ENCODE measurements around the gene GABRG2.

The GABRG2 gene

GRCh38 chr5:162068412-162068811 is 839 bp downstream of the GABRG2 start:
- Histone ChIP-seq H3K4me3 (ENCODE audit: insufficient read depth in 1 of 2, low read depth in 1 of 2, low read length in 2 of 2) (no peak overlapping the region), H3K27ac (ENCODE audit: low read length, poor library complexity, severe bottlenecking) (no peak overlapping the region), H2BK5ac (ENCODE audit: low read depth, low read length, poor library complexity, severe bottlenecking) (no peak overlapping the region), H3K14ac (ENCODE audit: low read length in 2 of 2) (no peak overlapping the region), H3K4ac (ENCODE audit: low read depth in 1 of 2, low read length in 2 of 2) (no peak overlapping the region), H2BK120ac (ENCODE audit: low read depth, low read length) (no peak overlapping the region), H2AK5ac (ENCODE audit: low read length, severe bottlenecking) (no peak overlapping the region), H3K4me2 (ENCODE audit: low read length, poor library complexity, severe bottlenecking) (no peak overlapping the region), H3K36me3 (ENCODE audit: control insufficient read depth in 1 of 2, insufficient read depth in 2 of 2, low read depth in 1 of 2, low read length in 2 of 2) (no peaks in the 10 kb centered on the region), H3K9me3 (ENCODE audit: control insufficient read depth, low read length) (peaks cover 8% of the 10 kb centered on the region), H3K9ac (ENCODE audit: low read length) (no peak overlapping the region), H4K8ac (ENCODE audit: low read length) (no peak overlapping the region), H3K4me1 (ENCODE audit: control insufficient read depth, insufficient read depth, low read depth, low read length) (no peaks in the 10 kb centered on the region), H3K79me1 (replicated peaks; ENCODE audit: low read length, poor library complexity, severe bottlenecking) (no peaks in the 10 kb centered on the region), H2BK12ac (ENCODE audit: low read length in 2 of 2) (no peak overlapping the region), H3K27me3 (ENCODE audit: control insufficient read depth in 1 of 2, insufficient read depth in 1 of 2, low read length in 2 of 2) (no peaks in the 10 kb centered on the region), H4K91ac (ENCODE audit: low read length) (no peak overlapping the region), H2AFZ (ENCODE audit: low read depth, low read length) (no peak overlapping the region), H3K18ac (ENCODE audit: low read depth in 1 of 2, low read length in 2 of 2) (no peak overlapping the region), H2BK15ac (ENCODE audit: low read depth, poor library complexity, severe bottlenecking) (no peak overlapping the region), H3K23ac (ENCODE audit: low read length in 2 of 2) (no peak overlapping the region)
- 2% methylated on average over 10 of the region's 12 CpGs for WGBS
- peak; percentile 0 for DNase-seq

GRCh38 chr5:162068936-162069335 is 1.4 kb downstream of the GABRG2 start:
- Histone ChIP-seq H3K36me3 (ENCODE audit: control insufficient read depth in 1 of 2, insufficient read depth in 2 of 2, low read depth in 1 of 2, low read length in 2 of 2) (no peaks in the 10 kb centered on the region), H3K4me2 (ENCODE audit: low read length, poor library complexity, severe bottlenecking) (no peak overlapping the region), H3K4me1 (ENCODE audit: control insufficient read depth, insufficient read depth, low read depth, low read length) (no peaks in the 10 kb centered on the region), H3K4ac (ENCODE audit: low read depth in 1 of 2, low read length in 2 of 2) (no peak overlapping the region), H2BK15ac (ENCODE audit: low read depth, poor library complexity, severe bottlenecking) (no peak overlapping the region), H3K23ac (ENCODE audit: low read length in 2 of 2) (no peak overlapping the region), H3K27ac (ENCODE audit: low read length, poor library complexity, severe bottlenecking) (no peak overlapping the region), H3K27me3 (ENCODE audit: control insufficient read depth in 1 of 2, insufficient read depth in 1 of 2, low read length in 2 of 2) (no peaks in the 10 kb centered on the region), H4K8ac (ENCODE audit: low read length) (no peak overlapping the region), H2BK12ac (ENCODE audit: low read length in 2 of 2) (no peak overlapping the region), H3K18ac (ENCODE audit: low read depth in 1 of 2, low read length in 2 of 2) (no peak overlapping the region), H3K9me3 (ENCODE audit: control insufficient read depth, low read length) (peaks cover 8% of the 10 kb centered on the region), H2BK5ac (ENCODE audit: low read depth, low read length, poor library complexity, severe bottlenecking) (no peak overlapping the region), H3K9ac (ENCODE audit: low read length) (no peak overlapping the region), H3K4me3 (ENCODE audit: insufficient read depth in 1 of 2, low read depth in 1 of 2, low read length in 2 of 2) (no peak overlapping the region), H4K91ac (ENCODE audit: low read length) (no peak overlapping the region), H2AK5ac (ENCODE audit: low read length, severe bottlenecking) (no peak overlapping the region), H2AFZ (ENCODE audit: low read depth, low read length) (no peak overlapping the region), H2BK120ac (ENCODE audit: low read depth, low read length) (no peak overlapping the region), H3K79me1 (replicated peaks; ENCODE audit: low read length, poor library complexity, severe bottlenecking) (no peaks in the 10 kb centered on the region), H3K14ac (ENCODE audit: low read length in 2 of 2) (no peak overlapping the region)
- WGBS = 71% methylated on average over 4 of the region's 4 CpGs
- no peak for DNase-seq

- no peak overlapping the region for H2AFZ ChIP-seq (ENCODE audit: low read depth, low read length)
- H2AK5ac ChIP-seq (ENCODE audit: low read length, severe bottlenecking) = no peak overlapping the region
- H4K91ac ChIP-seq (ENCODE audit: low read length) = no peak overlapping the region
- no peaks in the 10 kb centered on the region for H3K79me1 ChIP-seq (replicated peaks; ENCODE audit: low read length, poor library complexity, severe bottlenecking)
- no peak overlapping the region for H2BK15ac ChIP-seq (ENCODE audit: low read depth, poor library complexity, severe bottlenecking)
- H4K8ac ChIP-seq (ENCODE audit: low read length) = no peak overlapping the region
- no peak overlapping the region for H3K9ac ChIP-seq (ENCODE audit: low read length)
- H2BK5ac ChIP-seq (ENCODE audit: low read depth, low read length, poor library complexity, severe bottlenecking) = no peak overlapping the region
- no peaks in the 10 kb centered on the region for H3K27me3 ChIP-seq (ENCODE audit: control insufficient read depth in 1 of 2, insufficient read depth in 1 of 2, low read length in 2 of 2)
- no peak overlapping the region for H3K18ac ChIP-seq (ENCODE audit: low read depth in 1 of 2, low read length in 2 of 2)
- no peaks in the 10 kb centered on the region for H3K4me1 ChIP-seq (ENCODE audit: control insufficient read depth, insufficient read depth, low read depth, low read length)
- no CpG with 5 or more reads among the region's 1 CpG for WGBS
- no peak overlapping the region for H3K14ac ChIP-seq (ENCODE audit: low read length in 2 of 2)
- DNase-seq = no peak
- no peak overlapping the region for H3K23ac ChIP-seq (ENCODE audit: low read length in 2 of 2)
- H3K36me3 ChIP-seq (ENCODE audit: control insufficient read depth in 1 of 2, insufficient read depth in 2 of 2, low read depth in 1 of 2, low read length in 2 of 2) = no peaks in the 10 kb centered on the region
- H2BK12ac ChIP-seq (ENCODE audit: low read length in 2 of 2) = no peak overlapping the region
- no peak overlapping the region for H3K4me3 ChIP-seq (ENCODE audit: insufficient read depth in 1 of 2, low read depth in 1 of 2, low read length in 2 of 2)
- no peak overlapping the region for H3K4ac ChIP-seq (ENCODE audit: low read depth in 1 of 2, low read length in 2 of 2)
- no peak overlapping the region for H3K27ac ChIP-seq (ENCODE audit: low read length, poor library complexity, severe bottlenecking)
- no peaks in the 10 kb centered on the region for H3K9me3 ChIP-seq (ENCODE audit: control insufficient read depth, low read length)
- H3K4me2 ChIP-seq (ENCODE audit: low read length, poor library complexity, severe bottlenecking) = no peak overlapping the region
- no peak overlapping the region for H2BK120ac ChIP-seq (ENCODE audit: low read depth, low read length)
Measured at GRCh38 chr5:162078805-162079204, 11.2 kb downstream of the GABRG2 start.

GRCh38 chr5:162091336-162091735 is 23.8 kb downstream of the GABRG2 start:
- no peak overlapping the region for H4K91ac ChIP-seq (ENCODE audit: low read length)
- H2AK5ac ChIP-seq (ENCODE audit: low read length, severe bottlenecking) = no peak overlapping the region
- H3K27me3 ChIP-seq (ENCODE audit: control insufficient read depth in 1 of 2, insufficient read depth in 1 of 2, low read length in 2 of 2) = no peaks in the 10 kb centered on the region
- peaks cover 7% of the 10 kb centered on the region for H3K9me3 ChIP-seq (ENCODE audit: control insufficient read depth, low read length)
- H3K4me1 ChIP-seq (ENCODE audit: control insufficient read depth, insufficient read depth, low read depth, low read length) = no peaks in the 10 kb centered on the region
- no peak overlapping the region for H3K14ac ChIP-seq (ENCODE audit: low read length in 2 of 2)
- no peak for DNase-seq
- no peak overlapping the region for H3K4me3 ChIP-seq (ENCODE audit: insufficient read depth in 1 of 2, low read depth in 1 of 2, low read length in 2 of 2)
- H2AFZ ChIP-seq (ENCODE audit: low read depth, low read length) = no peak overlapping the region
- no peak overlapping the region for H2BK15ac ChIP-seq (ENCODE audit: low read depth, poor library complexity, severe bottlenecking)
- no peak overlapping the region for H3K27ac ChIP-seq (ENCODE audit: low read length, poor library complexity, severe bottlenecking)
- no CpG with 5 or more reads among the region's 2 CpGs for WGBS
- no peaks in the 10 kb centered on the region for H3K79me1 ChIP-seq (replicated peaks; ENCODE audit: low read length, poor library complexity, severe bottlenecking)
- no peak overlapping the region for H3K4ac ChIP-seq (ENCODE audit: low read depth in 1 of 2, low read length in 2 of 2)
- no peak overlapping the region for H2BK5ac ChIP-seq (ENCODE audit: low read depth, low read length, poor library complexity, severe bottlenecking)
- H2BK120ac ChIP-seq (ENCODE audit: low read depth, low read length) = no peak overlapping the region
- H4K8ac ChIP-seq (ENCODE audit: low read length) = no peak overlapping the region
- H3K9ac ChIP-seq (ENCODE audit: low read length) = no peak overlapping the region
- H3K18ac ChIP-seq (ENCODE audit: low read depth in 1 of 2, low read length in 2 of 2) = no peak overlapping the region
- no peak overlapping the region for H2BK12ac ChIP-seq (ENCODE audit: low read length in 2 of 2)
- H3K36me3 ChIP-seq (ENCODE audit: control insufficient read depth in 1 of 2, insufficient read depth in 2 of 2, low read depth in 1 of 2, low read length in 2 of 2) = no peaks in the 10 kb centered on the region
- H3K23ac ChIP-seq (ENCODE audit: low read length in 2 of 2) = no peak overlapping the region
- no peak overlapping the region for H3K4me2 ChIP-seq (ENCODE audit: low read length, poor library complexity, severe bottlenecking)

Data from mesenchymal stem cell (in vitro differentiated cells and primary cell).